OCI-LY3 (cell line): ENCODE results near the gene WDR45.

Source experiments
- CTCF ChIP-seq: fragments of 200-600, 300-600 bp; sonication (generic); IDR thresholded peaks from 2 replicates; pipeline ENCODE4 v1.5.1; 2014; ENCODE audit warnings: antibody characterized with exemption, low read length, low read depth
- EZH2phosphoT487 ChIP-seq: fragments of 200-600 bp; shearing (Covaris generic); IDR thresholded peaks from 2 replicates; pipeline ENCODE4 v1.6.1; 2018; ENCODE audit warnings: antibody characterized with exemption, mixed run types, low read depth

GRCh38 chrX:49066278-49066677 lies 13.4 kb downstream of the WDR45 start:
- no peak for TF ChIP-seq CTCF
- no peak for TF ChIP-seq EZH2phosphoT487
